ENCODE data around the gene CD276.
"Not testable (repeated sequence)": the region's sequence is repeated elsewhere in the genome, so short reads cannot be mapped to it uniquely, and the experiment has no call there.

The CD276 gene

GRCh38 chr15:73717802-73718201 lies 33.6 kb downstream of the CD276 start:
- Histone ChIP-seq H3K4me3 (replicated peaks; ENCODE audit: low read depth, low read length) (no peak overlapping the region), H3K27me3 (replicated peaks; ENCODE audit: control insufficient read depth, insufficient read depth, low read length) (peaks cover 3% of the 10 kb centered on the region), H3K36me3 (ENCODE audit: control insufficient read depth, insufficient read depth, low read length) (no peaks in the 10 kb centered on the region)
- no peak for TF ChIP-seq CTCF (IDR thresholded peaks at IDR 0.05; ENCODE audit: insufficient read depth, low read length, poor library complexity, severe bottlenecking)
- DNase-seq (ENCODE audit: extremely low read depth, insufficient read length) = no peak

GRCh38 chr15:73718694-73719093 lies 34.5 kb downstream of the CD276 start:
- H3K27me3 ChIP-seq (replicated peaks; ENCODE audit: control insufficient read depth, insufficient read depth, low read length) = peaks cover 3% of the 10 kb centered on the region
- H3K4me3 ChIP-seq (replicated peaks; ENCODE audit: low read depth, low read length) = no peak overlapping the region
- TF ChIP-seq CTCF (IDR thresholded peaks at IDR 0.05; ENCODE audit: insufficient read depth, low read length, poor library complexity, severe bottlenecking) = no peak
- H3K36me3 ChIP-seq (ENCODE audit: control insufficient read depth, insufficient read depth, low read length) = no peaks in the 10 kb centered on the region
- no peak for DNase-seq (ENCODE audit: extremely low read depth, insufficient read length)

- no peaks in the 10 kb centered on the region for H3K36me3 ChIP-seq (ENCODE audit: control insufficient read depth, insufficient read depth, low read length)
- DNase-seq (ENCODE audit: extremely low read depth, insufficient read length) = no peak
- no peak for TF ChIP-seq CTCF (IDR thresholded peaks at IDR 0.05; ENCODE audit: insufficient read depth, low read length, poor library complexity, severe bottlenecking)
- peaks cover 3% of the 10 kb centered on the region for H3K27me3 ChIP-seq (replicated peaks; ENCODE audit: control insufficient read depth, insufficient read depth, low read length)
- H3K4me3 ChIP-seq (replicated peaks; ENCODE audit: low read depth, low read length) = no peak overlapping the region
Measured at GRCh38 chr15:73722425-73722824, 38.2 kb downstream of the CD276 start.

GRCh38 chr15:73723191-73723590 lies 39.0 kb downstream of the CD276 start:
- Histone ChIP-seq H3K27me3 (replicated peaks; ENCODE audit: control insufficient read depth, insufficient read depth, low read length) (peaks cover 3% of the 10 kb centered on the region), H3K4me3 (replicated peaks; ENCODE audit: low read depth, low read length) (no peak overlapping the region), H3K36me3 (ENCODE audit: control insufficient read depth, insufficient read depth, low read length) (no peaks in the 10 kb centered on the region)
- TF ChIP-seq CTCF (IDR thresholded peaks at IDR 0.05; ENCODE audit: insufficient read depth, low read length, poor library complexity, severe bottlenecking) = no peak
- no peak for DNase-seq (ENCODE audit: extremely low read depth, insufficient read length)

- H3K27me3 ChIP-seq (replicated peaks; ENCODE audit: control insufficient read depth, insufficient read depth, low read length) = peaks cover 3% of the 10 kb centered on the region
- TF ChIP-seq CTCF (IDR thresholded peaks at IDR 0.05; ENCODE audit: insufficient read depth, low read length, poor library complexity, severe bottlenecking) = no peak
- DNase-seq (ENCODE audit: extremely low read depth, insufficient read length) = no peak
- no peaks in the 10 kb centered on the region for H3K36me3 ChIP-seq (ENCODE audit: control insufficient read depth, insufficient read depth, low read length)
- no peak overlapping the region for H3K4me3 ChIP-seq (replicated peaks; ENCODE audit: low read depth, low read length)
Measured at GRCh38 chr15:73724212-73724611, 40.0 kb downstream of the CD276 start.

GRCh38 chr15:73727330-73727976 lies 43.3 kb downstream of the CD276 start:
- DNase-seq (ENCODE audit: extremely low read depth, insufficient read length) = no peak
- TF ChIP-seq CTCF (IDR thresholded peaks at IDR 0.05; ENCODE audit: insufficient read depth, low read length, poor library complexity, severe bottlenecking) = no peak
- H3K27me3 ChIP-seq (replicated peaks; ENCODE audit: control insufficient read depth, insufficient read depth, low read length) = no peaks in the 10 kb centered on the region; the same call in none of the 2 replicates
- H3K36me3 ChIP-seq (ENCODE audit: control insufficient read depth, insufficient read depth, low read length) = no peaks in the 10 kb centered on the region
- no peak overlapping the region for H3K4me3 ChIP-seq (replicated peaks; ENCODE audit: low read depth, low read length)

GRCh38 chr15:73732051-73732450 lies 47.9 kb downstream of the CD276 start:
- H3K27me3 ChIP-seq (replicated peaks; ENCODE audit: control insufficient read depth, insufficient read depth, low read length); DNase-seq (ENCODE audit: extremely low read depth, insufficient read length); H3K4me3 ChIP-seq (replicated peaks; ENCODE audit: low read depth, low read length); H3K36me3 ChIP-seq (ENCODE audit: control insufficient read depth, insufficient read depth, low read length): not testable (repeated sequence)
